ENCODE results near the gene PTGES3. TPM values are rescaled to one million over a fixed set of nuclear protein-coding genes. Genes with fewer than 3 reads are reported as not detected.

PTGES3 gene
- total RNA-seq, 4 donors from 2014 or later: 80.7 to 236 (median 141) TPM

DNA sequence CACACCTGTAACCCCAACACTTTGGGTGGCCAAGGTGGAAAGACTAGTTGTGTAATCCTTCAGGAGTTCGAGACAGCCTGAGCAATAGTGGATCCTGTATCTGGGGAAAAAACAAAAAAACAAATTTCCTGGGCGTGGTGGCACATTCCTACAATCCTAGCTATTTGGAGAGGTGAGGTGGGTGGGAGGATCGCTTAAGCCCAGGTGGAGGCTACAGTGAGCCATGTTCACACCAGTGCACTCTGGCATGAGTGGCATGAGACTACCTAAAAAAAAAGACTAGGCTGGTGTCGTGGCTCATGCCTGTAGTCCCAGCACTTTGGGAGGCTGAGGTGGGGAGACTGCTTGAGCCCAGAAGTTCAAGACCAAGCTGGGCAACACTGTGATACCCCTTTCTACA, 17.2 kb downstream of the PTGES3 start:
- no peaks in the 10 kb centered on the region for H3K36me3 ChIP-seq
- intact Hi-C loops (cut with DNase I; ENCODE audit: low total_unique reads): no loop called here

DNA sequence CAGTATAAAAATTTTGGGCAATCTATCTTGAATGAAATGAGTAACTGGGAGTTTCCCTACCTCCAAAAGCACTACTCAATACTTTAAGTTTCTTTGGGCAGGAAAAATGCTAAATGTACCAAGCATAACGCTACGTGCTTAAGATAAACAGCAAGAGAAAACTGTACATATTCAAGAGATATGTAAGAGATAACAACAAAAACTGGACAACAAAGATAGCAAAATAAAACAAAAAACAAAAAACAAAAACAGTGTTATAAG, 20.0 kb downstream of the PTGES3 start:
- Histone ChIP-seq H3K4me3 (no peak overlapping the region), H3K9me3 (no peaks in the 10 kb centered on the region), H3K27me3 (no peaks in the 10 kb centered on the region), H3K27ac (no peak overlapping the region), H3K36me3 (no peaks in the 10 kb centered on the region), H3K4me1 (no peaks in the 10 kb centered on the region)
- intact Hi-C loops (cut with DNase I; ENCODE audit: low total_unique reads): no loop called here
- no peak for DNase-seq
- no peak for TF ChIP-seq POLR2A (IDR thresholded peaks at IDR 0.05)
- TF ChIP-seq, protein P1, sequence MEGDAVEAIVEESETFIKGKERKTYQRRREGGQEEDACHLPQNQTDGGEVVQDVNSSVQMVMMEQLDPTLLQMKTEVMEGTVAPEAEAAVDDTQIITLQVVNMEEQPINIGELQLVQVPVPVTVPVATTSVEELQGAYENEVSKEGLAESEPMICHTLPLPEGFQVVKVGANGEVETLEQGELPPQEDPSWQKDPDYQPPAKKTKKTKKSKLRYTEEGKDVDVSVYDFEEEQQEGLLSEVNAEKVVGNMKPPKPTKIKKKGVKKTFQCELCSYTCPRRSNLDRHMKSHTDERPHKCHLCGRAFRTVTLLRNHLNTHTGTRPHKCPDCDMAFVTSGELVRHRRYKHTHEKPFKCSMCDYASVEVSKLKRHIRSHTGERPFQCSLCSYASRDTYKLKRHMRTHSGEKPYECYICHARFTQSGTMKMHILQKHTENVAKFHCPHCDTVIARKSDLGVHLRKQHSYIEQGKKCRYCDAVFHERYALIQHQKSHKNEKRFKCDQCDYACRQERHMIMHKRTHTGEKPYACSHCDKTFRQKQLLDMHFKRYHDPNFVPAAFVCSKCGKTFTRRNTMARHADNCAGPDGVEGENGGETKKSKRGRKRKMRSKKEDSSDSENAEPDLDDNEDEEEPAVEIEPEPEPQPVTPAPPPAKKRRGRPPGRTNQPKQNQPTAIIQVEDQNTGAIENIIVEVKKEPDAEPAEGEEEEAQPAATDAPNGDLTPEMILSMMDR (IDR thresholded peaks at IDR 0.05): no peak

More for the DNA sequence above, 17.2 kb downstream of the PTGES3 start:
- Histone ChIP-seq H3K4me1 (no peaks in the 10 kb centered on the region), H3K27me3 (no peaks in the 10 kb centered on the region), H3K27ac (no peak overlapping the region), H3K9me3 (no peaks in the 10 kb centered on the region), H3K4me3 (no peak overlapping the region)
- DNase-seq: no peak
- no peak for TF ChIP-seq POLR2A (IDR thresholded peaks at IDR 0.05)
- TF ChIP-seq, protein P1 (IDR thresholded peaks at IDR 0.05): no peak

DNA sequence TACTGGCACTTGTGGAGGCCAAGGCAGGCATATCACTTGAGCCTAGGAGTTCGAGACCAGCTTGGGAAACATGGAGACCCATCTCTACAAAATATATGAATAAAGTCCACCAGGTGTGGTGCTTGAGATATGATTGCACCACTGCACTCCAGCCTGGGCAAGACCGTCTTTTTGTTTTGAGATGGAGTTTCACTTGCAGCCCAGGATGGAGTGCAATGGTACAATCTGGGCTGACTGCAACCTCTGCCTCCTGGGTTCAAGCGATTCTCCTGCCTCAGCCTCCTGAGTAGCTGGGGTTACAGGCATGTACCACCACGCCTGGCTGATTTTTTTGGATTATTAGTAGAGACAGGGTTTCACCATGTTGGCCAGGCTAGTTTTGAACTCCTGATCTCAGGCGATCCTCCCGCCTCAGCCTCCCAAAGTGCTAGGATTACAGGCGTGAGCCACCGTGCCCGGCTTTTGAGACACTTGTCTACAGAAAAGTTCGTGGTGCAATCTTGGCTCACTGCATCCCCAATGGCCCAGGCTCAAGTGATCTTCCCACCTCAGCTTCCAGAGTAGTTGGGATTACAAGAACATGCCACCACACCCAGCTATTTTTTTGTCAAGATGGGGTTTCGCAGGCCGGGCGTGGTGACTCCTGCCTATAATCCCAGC, 26.0 kb downstream of the PTGES3 start:
- intact Hi-C loops (cut with DNase I; ENCODE audit: low total_unique reads): no loop called here

DNA sequence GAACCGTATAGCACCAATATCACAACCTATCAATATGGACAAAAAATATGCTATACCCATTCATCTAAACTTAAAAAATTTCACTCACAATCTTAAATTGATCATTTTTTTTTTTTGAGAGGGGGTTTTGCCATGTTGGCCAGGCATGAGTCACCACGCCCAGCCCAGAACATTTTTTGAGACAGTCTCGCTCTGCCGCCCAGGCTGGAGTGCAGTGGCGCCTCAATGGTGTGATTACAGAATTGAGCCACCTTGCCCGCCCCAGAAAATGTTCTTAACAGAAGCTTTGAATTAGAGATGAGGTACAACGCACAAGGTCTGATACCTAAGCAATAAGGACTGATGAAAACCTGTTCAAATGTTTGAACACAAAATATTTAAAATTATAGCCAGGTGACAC, 26.5 kb downstream of the PTGES3 start:
- Histone ChIP-seq H3K4me1 (no peaks in the 10 kb centered on the region), H3K9me3 (no peaks in the 10 kb centered on the region), H3K27ac (no peak overlapping the region), H3K27me3 (no peaks in the 10 kb centered on the region), H3K4me3 (no peak overlapping the region), H3K36me3 (no peaks in the 10 kb centered on the region)
- intact Hi-C loops (cut with DNase I; ENCODE audit: low total_unique reads): no loop called here
- TF ChIP-seq, protein P1 (IDR thresholded peaks at IDR 0.05): no peak
- TF ChIP-seq POLR2A (IDR thresholded peaks at IDR 0.05): no peak
- DNase-seq: no peak

More for the DNA sequence above, 26.0 kb downstream of the PTGES3 start:
- H3K27ac ChIP-seq: no peak overlapping the region
- no peak for DNase-seq
- no peaks in the 10 kb centered on the region for H3K9me3 ChIP-seq
- no peaks in the 10 kb centered on the region for H3K4me1 ChIP-seq
- H3K27me3 ChIP-seq: no peaks in the 10 kb centered on the region
- TF ChIP-seq, protein P1 (IDR thresholded peaks at IDR 0.05): no peak
- no peak for TF ChIP-seq POLR2A (IDR thresholded peaks at IDR 0.05)
- no peak overlapping the region for H3K4me3 ChIP-seq
- no peaks in the 10 kb centered on the region for H3K36me3 ChIP-seq

DNA sequence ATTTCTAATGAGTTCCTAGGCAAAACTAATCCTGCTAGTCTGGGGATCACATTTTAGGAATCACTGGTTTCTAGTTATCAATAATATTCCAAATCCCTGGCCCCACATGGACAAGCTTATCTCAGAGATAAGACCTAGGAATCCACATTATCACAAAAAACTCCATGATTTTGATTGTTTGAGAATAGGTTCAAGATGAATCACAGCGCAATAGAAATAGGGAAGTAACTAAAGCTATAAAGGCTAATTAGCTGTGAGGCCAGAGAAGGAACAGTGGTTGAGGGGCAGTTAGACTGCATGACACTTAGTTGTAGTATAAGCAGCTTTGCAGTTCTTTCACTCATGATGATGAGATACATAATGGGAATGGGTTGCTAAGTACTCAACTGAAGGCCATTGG, 29.2 kb downstream of the PTGES3 start:
- TF ChIP-seq, protein P1 (IDR thresholded peaks at IDR 0.05): no peak
- no peak for TF ChIP-seq POLR2A (IDR thresholded peaks at IDR 0.05)
- no peak for DNase-seq
- H3K27me3 ChIP-seq: no peaks in the 10 kb centered on the region
- H3K36me3 ChIP-seq: no peaks in the 10 kb centered on the region
- H3K27ac ChIP-seq: no peak overlapping the region
- no peaks in the 10 kb centered on the region for H3K4me1 ChIP-seq
- intact Hi-C loops (cut with DNase I; ENCODE audit: low total_unique reads): no loop called here
- H3K9me3 ChIP-seq: no peaks in the 10 kb centered on the region
- H3K4me3 ChIP-seq: no peak overlapping the region

Measured in uterus (tissue), 4 donors.